K562 (cell line): ENCODE results near the gene TANC1. TPM values are rescaled to one million over a fixed set of nuclear protein-coding genes. Genes with fewer than 3 reads are reported as not detected.

Experiments
- ATAC-seq: fragments of 200-7000 bp; cut with Tn5 transposase; 3 replicates; pipeline ENCODE4 v1.9.1; 2020; ENCODE audit warnings: moderate library complexity
- BruUV-seq: library from RNA; stranded (reverse); fragments of 400-500 nt; replicated peaks from 2 replicates; lab custom pipeline; 2021; lab: Mats Ljungman, UMichigan
- CTCF ChIA-PET: fragments of 300-600 bp; formaldehyde crosslinking; extraction: SDS; loops from one replicate; lab custom pipeline; 2021; ENCODE audit warnings: low intra/inter-chr PET ratio; lab: Yijun Ruan, JAX
- POLR2A ChIA-PET: fragments of 300-600, 350-650 bp; sonication (Branson Sonifier 250); formaldehyde crosslinking; extraction: SDS; loops from one replicate; lab custom pipeline; 2021; ENCODE audit warnings: antibody characterized with exemption, inconsistent platforms; lab: Yijun Ruan, JAX
- DNase-seq, 4 experiments: peaks; one replicate each; pipeline versions ENCODE4 v3.0.0 to v3.0.0-alpha.2; 2011 to 2018; ENCODE audit warnings: low spot score in 3 of 4, mixed read lengths in 3 of 4; ENCODE audit errors: extremely low read depth in 1 of 4
- FAIRE-seq: peaks from 2 replicates; lab custom pipeline; 2011; peaks lifted over from hg19 to GRCh38; lab: Jason Lieb, UNC
- H2AFZ ChIP-seq: 2 replicates; pipeline ENCODE4 v1.6.0; 2011; ENCODE audit warnings: low read depth, low read length, control low read depth, inconsistent platforms
- H3K27ac ChIP-seq: fragments of 200-600 bp; 3 replicates; pipeline ENCODE4 v1.8.0; 2011; ENCODE audit warnings: low read depth, mild to moderate bottlenecking, control low read depth, inconsistent platforms, low read length, moderate library complexity, mixed read lengths; ENCODE audit errors: extremely low read depth
- H3K27me3 ChIP-seq, 2 experiments: fragments of 300-600 bp in 1 of 2; 2 replicates in 1 of 2; 3 replicates in 1 of 2; pipeline versions ENCODE4 v1.6.0 to v1.8.0; 2011; ENCODE audit warnings: inconsistent platforms in 2 of 2, low read length in 2 of 2, mild to moderate bottlenecking in 1 of 2, mixed read lengths in 1 of 2, moderate library complexity in 1 of 2; ENCODE audit not compliant: control insufficient read depth in 2 of 2, insufficient read depth in 2 of 2
- H3K36me3 ChIP-seq: fragments of 300-600 bp; 3 replicates; pipeline ENCODE4 v1.8.0; 2011; ENCODE audit warnings: mild to moderate bottlenecking, low read length, inconsistent platforms; ENCODE audit not compliant: control insufficient read depth, insufficient read depth
- H3K4me1 ChIP-seq, 2 experiments: fragments of 200-600 bp in 1 of 2; replicated peaks in 1 of 2; 2 replicates in 1 of 2; 3 replicates in 1 of 2; pipeline versions ENCODE4 v1.5.1 to v1.8.0; 2011; ENCODE audit warnings: inconsistent platforms in 2 of 2, low read length in 2 of 2, mild to moderate bottlenecking in 1 of 2, mixed read lengths in 1 of 2, moderate library complexity in 1 of 2; ENCODE audit not compliant: control insufficient read depth in 2 of 2, insufficient read depth in 2 of 2
- H3K4me2 ChIP-seq: 2 replicates; pipeline ENCODE4 v1.6.1; 2011; ENCODE audit warnings: low read length, control low read depth, inconsistent platforms, mixed read lengths; ENCODE audit not compliant: insufficient read depth
- H3K4me3 ChIP-seq: fragments of 200-600 bp; sonication (generic), shearing (Covaris generic); 2 replicates; pipeline ENCODE4 v1.5.1; 2016; ENCODE audit warnings: control low read depth, inconsistent platforms
- H3K79me2 ChIP-seq: fragments of 200-600 bp; 3 replicates; pipeline ENCODE4 v1.8.0; 2011; ENCODE audit warnings: low read length, inconsistent platforms; ENCODE audit not compliant: control insufficient read depth, insufficient read depth
- H3K9ac ChIP-seq, 2 experiments: 2 replicates each; pipeline versions ENCODE4 v1.6.0 to v1.6.1; 2011; ENCODE audit warnings: low read depth in 2 of 2, low read length in 2 of 2, control low read depth in 1 of 2, inconsistent platforms in 1 of 2, mild to moderate bottlenecking in 1 of 2, mixed read lengths in 1 of 2; ENCODE audit not compliant: insufficient read depth in 1 of 2
- H3K9me1 ChIP-seq: one replicate; pipeline ENCODE4 v1.6.0; 2011; ENCODE audit warnings: inconsistent platforms, mild to moderate bottlenecking, low read length, moderate library complexity; ENCODE audit not compliant: control insufficient read depth, insufficient read depth
- H3K9me3 ChIP-seq: replicated peaks from 2 replicates; pipeline ENCODE4 v1.5.1; 2011; ENCODE audit warnings: low read depth, low read length, inconsistent platforms; ENCODE audit not compliant: control insufficient read depth, insufficient read depth
- H4K20me1 ChIP-seq: replicated peaks from 2 replicates; pipeline ENCODE4 v1.6.1; 2011; ENCODE audit warnings: low read length, inconsistent platforms, mixed read lengths; ENCODE audit not compliant: control insufficient read depth, insufficient read depth
- CBX1 ChIP-seq: sonication (generic); IDR thresholded peaks from 2 replicates; pipeline ENCODE4 v1.6.1; 2016; ENCODE audit warnings: antibody characterized with exemption, low read depth, mild to moderate bottlenecking
- ELF4 ChIP-seq: fragments of 450-650 bp; formaldehyde crosslinking; IDR thresholded peaks from 2 replicates; pipeline ENCODE4 v1.4.0; 2022; ENCODE audit warnings: missing genetic modification characterization
- GTF2F1 ChIP-seq: IDR thresholded peaks from 2 replicates; pipeline ENCODE4 v1.6.1; 2011; ENCODE audit warnings: low read depth, low read length, improper control_type of control experiment
- HNRNPK ChIP-seq: fragments of 200-400 bp; formaldehyde crosslinking; IDR thresholded peaks from one replicate; pipeline ENCODE4 v1.6.1; 2018; ENCODE audit warnings: mild to moderate bottlenecking, low read depth, low read length; ENCODE audit not compliant: poor library complexity, severe bottlenecking
- IRF9 ChIP-seq: fragments of 450-650 bp; IDR thresholded peaks from 2 replicates; pipeline ENCODE4 v1.6.1; 2016; ENCODE audit warnings: missing biosample characterization, missing genetic modification characterization
- NCOA4 ChIP-seq: fragments of 450-650 bp; IDR thresholded peaks from 2 replicates; pipeline ENCODE4 v1.6.1; 2018; ENCODE audit warnings: mild to moderate bottlenecking; ENCODE audit not compliant: partially characterized antibody
- SIN3A ChIP-seq, 2 experiments: fragments of 150-350 bp in 1 of 2; IDR thresholded peaks; 2 replicates each; pipeline ENCODE4 v1.6.1; 2011 to 2016; ENCODE audit warnings: borderline replicate concordance in 2 of 2, low read depth in 2 of 2, low read length in 2 of 2, mild to moderate bottlenecking in 2 of 2, moderate library complexity in 2 of 2; ENCODE audit not compliant: control insufficient read depth in 1 of 2
- SMARCA5 ChIP-seq: fragments of 450-650 bp; IDR thresholded peaks from 2 replicates; pipeline ENCODE4 v1.6.1; 2016
- SP2 ChIP-seq: IDR thresholded peaks from 2 replicates; pipeline ENCODE4 v1.6.1; 2011; ENCODE audit warnings: mild to moderate bottlenecking, low read depth, low read length, moderate library complexity; ENCODE audit not compliant: poor library complexity, severe bottlenecking; ENCODE audit errors: extremely low read depth
- STAT5A ChIP-seq: IDR thresholded peaks from 2 replicates; pipeline ENCODE4 v1.6.1; 2012; ENCODE audit warnings: low read length, inconsistent platforms, borderline replicate concordance
- TBL1XR1 ChIP-seq, 2 experiments: IDR thresholded peaks; 2 replicates each; pipeline ENCODE4 v1.6.1; 2012; ENCODE audit warnings: improper control_type of control experiment in 2 of 2, low read length in 2 of 2, mild to moderate bottlenecking in 1 of 2
- YBX1 ChIP-seq: fragments of 450-650 bp; IDR thresholded peaks from 2 replicates; pipeline ENCODE4 v1.7.1; 2016; ENCODE audit warnings: mild to moderate bottlenecking
- ZC3H4 ChIP-seq: sonication (generic); formaldehyde crosslinking; IDR thresholded peaks from 2 replicates; pipeline ENCODE4 v1.9.0; 2021; ENCODE audit warnings: missing genetic modification reagents, borderline replicate concordance
- ZFPM2 ChIP-seq: fragments of 250-450 bp; sonication (Bioruptor Pico); IDR thresholded peaks from 2 replicates; pipeline ENCODE4 v1.5.1; 2022; ENCODE audit warnings: mild to moderate bottlenecking
- ZNF197 ChIP-seq: fragments of 200-800 bp; sonication (Bioruptor generic); IDR thresholded peaks from 2 replicates; pipeline ENCODE4 v1.6.1; 2016; ENCODE audit warnings: low read depth, missing genetic modification characterization, missing compliant biosample characterization
- ZNF24 ChIP-seq: fragments of 450-650 bp; IDR thresholded peaks from 2 replicates; pipeline ENCODE4 v1.6.1; 2016
- ZNF583 ChIP-seq: fragments of 250-450 bp; sonication (Bioruptor Pico); IDR thresholded peaks from 2 replicates; pipeline ENCODE4 v1.4.0; 2020
- WGBS: fragments of 100-300 bp; shearing (Covaris generic); methylation state at CpG from one replicate; pipeline ENCODE4 v1.1.6; 2016; ENCODE audit warnings: low coverage, mixed read lengths; ENCODE audit not compliant: insufficient coverage; ENCODE audit errors: missing lambda C conversion rate; 5-methylcytosine and 5-hydroxymethylcytosine counted together
- in situ Hi-C: fragments of 300-500 bp; cut with MboI; formaldehyde crosslinking; loops from 4 replicates; pipeline ENCODE4 v1.15.0; 2018; ENCODE audit warnings: inconsistent platforms, mixed read lengths
- intact Hi-C: fragments of 100-400 bp; cut with micrococcal nuclease; formaldehyde crosslinking; loops from 2 replicates; pipeline ENCODE4 v1.14.2; 2022
- polyA plus RNA-seq, 8 experiments: library from polyadenylated mRNA; depleted of rRNA in 4 of 8; stranded (reverse) in 5 of 8; unstranded in 3 of 8; fragments of >200 nt; fragmentation: Nextera tagmentation in 2 of 8; fragmentation: Illumina TruSeq in 1 of 8; extraction: Ambion mirVana in 2 of 8; extraction: Trizol in 1 of 8; gene quantifications; 2 replicates each; pipeline versions ENCODE4 v1.2.1 to v1.2.3, GENCODE V29; 2011 to 2014; ENCODE audit warnings: inconsistent platforms in 1 of 8, missing spikeins in 1 of 8
- total RNA-seq, 7 experiments: library from RNA; depleted of rRNA in 6 of 7; stranded (reverse); fragments of >200 nt in 6 of 7; fragmentation: Illumina TruSeq in 2 of 7; extraction: Trizol in 2 of 7; gene quantifications; 2 replicates each; pipeline versions ENCODE4 v1.2.1 to v1.2.3, GENCODE V29; 2011 to 2021; ENCODE audit warnings: low replicate concordance in 1 of 7
- TF ChIP-seq, protein P1 (sequence below): fragments of 250-450 bp; sonication (Bioruptor Pico); IDR thresholded peaks from 2 replicates; pipeline ENCODE4 v1.4.0; 2020; ENCODE audit warnings: mild to moderate bottlenecking, moderate library complexity
- TF ChIP-seq, protein P2 (sequence below): IDR thresholded peaks from 2 replicates; pipeline ENCODE4 v1.6.1; 2014; ENCODE audit warnings: antibody characterized with exemption

TANC1 gene
- total and polyA plus RNA-seq, 9 of the 15 experiments (the other 6 are each of a cell fraction or from before 2014, with no cell fraction given), result under 0.01 to 0.20 (median 0.07) TPM; not detected in 1

DNA sequence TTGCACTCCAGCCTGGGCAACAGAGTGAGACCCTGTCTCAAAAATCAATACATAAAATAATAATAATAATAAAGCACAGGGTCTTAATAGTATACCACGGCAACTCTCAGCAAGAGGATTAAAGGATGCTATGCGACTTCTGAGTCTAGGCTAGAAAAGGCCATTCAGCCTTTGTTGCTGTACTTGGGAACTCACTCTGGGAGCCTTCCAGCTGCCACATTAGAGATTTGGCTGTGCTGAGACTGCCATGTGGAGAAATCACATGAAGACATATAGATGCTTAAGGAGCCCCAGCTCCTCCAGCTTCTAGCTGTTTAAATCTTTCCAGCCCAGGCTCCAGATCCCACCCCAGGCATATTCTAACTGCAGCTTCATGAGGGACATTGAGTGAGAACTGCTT lies 8.2 kb upstream of the TANC1 start:
- intact Hi-C loops, result no loop called here
- BruUV-seq, result no TSS peak
- FAIRE-seq, result no peak
- Histone ChIP-seq H3K36me3 (no peaks in the 10 kb centered on the region), H3K9me3 (no peaks in the 10 kb centered on the region), H3K9ac (no peak overlapping the region), H3K4me2 (no peak overlapping the region), H2AFZ (no peak overlapping the region), H3K4me1 (no peaks in the 10 kb centered on the region), H4K20me1 (no peaks in the 10 kb centered on the region), H3K27ac (no peak overlapping the region), H3K79me2 (no peaks in the 10 kb centered on the region), H3K9me1 (no peaks in the 10 kb centered on the region), H3K4me3 (no peak overlapping the region), H3K27me3 (no peaks in the 10 kb centered on the region; a peak in 3 of 5 replicates)
- DNase-seq, result no peak
- ChIA-PET CTCF (no interaction called here), POLR2A (no interaction called here)
- WGBS, result 0% methylated on average over 2 of the region's 2 CpGs
- TF ChIP-seq, protein P1, sequence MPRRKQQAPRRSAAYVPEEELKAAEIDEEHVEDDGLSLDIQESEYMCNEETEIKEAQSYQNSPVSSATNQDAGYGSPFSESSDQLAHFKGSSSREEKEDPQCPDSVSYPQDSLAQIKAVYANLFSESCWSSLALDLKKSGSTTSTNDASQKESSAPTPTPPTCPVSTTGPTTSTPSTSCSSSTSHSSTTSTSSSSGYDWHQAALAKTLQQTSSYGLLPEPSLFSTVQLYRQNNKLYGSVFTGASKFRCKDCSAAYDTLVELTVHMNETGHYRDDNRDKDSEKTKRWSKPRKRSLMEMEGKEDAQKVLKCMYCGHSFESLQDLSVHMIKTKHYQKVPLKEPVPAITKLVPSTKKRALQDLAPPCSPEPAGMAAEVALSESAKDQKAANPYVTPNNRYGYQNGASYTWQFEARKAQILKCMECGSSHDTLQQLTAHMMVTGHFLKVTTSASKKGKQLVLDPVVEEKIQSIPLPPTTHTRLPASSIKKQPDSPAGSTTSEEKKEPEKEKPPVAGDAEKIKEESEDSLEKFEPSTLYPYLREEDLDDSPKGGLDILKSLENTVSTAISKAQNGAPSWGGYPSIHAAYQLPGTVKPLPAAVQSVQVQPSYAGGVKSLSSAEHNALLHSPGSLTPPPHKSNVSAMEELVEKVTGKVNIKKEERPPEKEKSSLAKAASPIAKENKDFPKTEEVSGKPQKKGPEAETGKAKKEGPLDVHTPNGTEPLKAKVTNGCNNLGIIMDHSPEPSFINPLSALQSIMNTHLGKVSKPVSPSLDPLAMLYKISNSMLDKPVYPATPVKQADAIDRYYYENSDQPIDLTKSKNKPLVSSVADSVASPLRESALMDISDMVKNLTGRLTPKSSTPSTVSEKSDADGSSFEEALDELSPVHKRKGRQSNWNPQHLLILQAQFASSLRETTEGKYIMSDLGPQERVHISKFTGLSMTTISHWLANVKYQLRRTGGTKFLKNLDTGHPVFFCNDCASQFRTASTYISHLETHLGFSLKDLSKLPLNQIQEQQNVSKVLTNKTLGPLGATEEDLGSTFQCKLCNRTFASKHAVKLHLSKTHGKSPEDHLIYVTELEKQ, result no peak
- TF ChIP-seq YBX1 (no peak), ZNF24 (no peak), SMARCA5 (no peak), ZC3H4 (no peak), ZNF197 (CRISPR knock-in tag) (no peak), GTF2F1 (no peak), SP2 (no peak), HNRNPK (no peak), NCOA4 (no peak), IRF9 (no peak), TBL1XR1 (IDR thresholded peaks at IDR 0.05; ENCODE audit: low read length in 2 of 2) (no peak), STAT5A (no peak), ELF4 (CRISPR knock-in tag) (no peak), SIN3A (IDR thresholded peaks at IDR 0.05; ENCODE audit: borderline replicate concordance in 2 of 2, control insufficient read depth in 1 of 2, low read depth in 2 of 2, low read length in 2 of 2) (no peak), CBX1 (no peak), ZFPM2 (CRISPR knock-in tag) (no peak), ZNF583 (CRISPR knock-in tag) (no peak)
- TF ChIP-seq, protein P2, sequence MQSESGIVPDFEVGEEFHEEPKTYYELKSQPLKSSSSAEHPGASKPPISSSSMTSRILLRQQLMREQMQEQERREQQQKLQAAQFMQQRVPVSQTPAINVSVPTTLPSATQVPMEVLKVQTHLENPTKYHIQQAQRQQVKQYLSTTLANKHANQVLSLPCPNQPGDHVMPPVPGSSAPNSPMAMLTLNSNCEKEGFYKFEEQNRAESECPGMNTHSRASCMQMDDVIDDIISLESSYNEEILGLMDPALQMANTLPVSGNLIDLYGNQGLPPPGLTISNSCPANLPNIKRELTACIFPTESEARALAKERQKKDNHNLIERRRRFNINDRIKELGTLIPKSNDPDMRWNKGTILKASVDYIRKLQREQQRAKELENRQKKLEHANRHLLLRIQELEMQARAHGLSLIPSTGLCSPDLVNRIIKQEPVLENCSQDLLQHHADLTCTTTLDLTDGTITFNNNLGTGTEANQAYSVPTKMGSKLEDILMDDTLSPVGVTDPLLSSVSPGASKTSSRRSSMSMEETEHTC, result no peak
- in situ Hi-C loops, result no loop called here
- ATAC-seq, result no peak
